DND-41 (cell line): ENCODE results near the gene SEC22C.

Experiments used
- ATAC-seq: fragments of 200-7000 bp; cut with Tn5 transposase; 3 replicates; pipeline ENCODE4 v1.9.1; 2021; ENCODE audit warnings: low read depth; ENCODE audit not compliant: insufficient read depth
- DNase-seq: peaks from one replicate; pipeline ENCODE4 v3.0.0-alpha.2; 2020
- H2AFZ ChIP-seq: 2 replicates; pipeline ENCODE4 v1.6.0; 2012; ENCODE audit warnings: low read depth, low read length
- H3K27ac ChIP-seq: 2 replicates; pipeline ENCODE4 v1.5.1; 2012; ENCODE audit warnings: low read length, inconsistent platforms
- H3K27me3 ChIP-seq: fragments of 200-600 bp; sonication (generic); 2 replicates; pipeline ENCODE4 v1.6.0; 2012; ENCODE audit warnings: low read length, mild to moderate bottlenecking, inconsistent platforms; ENCODE audit not compliant: insufficient read depth, poor library complexity
- H3K36me3 ChIP-seq: 2 replicates; pipeline ENCODE4 v1.5.1; 2012; ENCODE audit warnings: low read length, inconsistent platforms; ENCODE audit not compliant: insufficient read depth
- H3K4me1 ChIP-seq: 2 replicates; pipeline ENCODE4 v1.5.1; 2012; ENCODE audit warnings: mild to moderate bottlenecking, low read length; ENCODE audit not compliant: insufficient read depth
- H3K4me2 ChIP-seq: 2 replicates; pipeline ENCODE4 v1.6.0; 2012; ENCODE audit warnings: mild to moderate bottlenecking, moderate library complexity, low read length, inconsistent platforms; ENCODE audit not compliant: insufficient read depth
- H3K4me3 ChIP-seq, 2 experiments: fragments of 200-600 bp in 1 of 2; shearing (Covaris generic) in 1 of 2; 2 replicates each; pipeline ENCODE4 v1.5.1; 2012 to 2016; ENCODE audit warnings: inconsistent platforms in 2 of 2, low read length in 2 of 2, mild to moderate bottlenecking in 2 of 2, low read depth in 1 of 2, moderate library complexity in 1 of 2
- H3K79me2 ChIP-seq: 2 replicates; pipeline ENCODE4 v1.6.0; 2012; ENCODE audit warnings: low read length, inconsistent platforms; ENCODE audit not compliant: insufficient read depth
- H3K9ac ChIP-seq: 2 replicates; pipeline ENCODE4 v1.6.0; 2012; ENCODE audit warnings: low read depth, mild to moderate bottlenecking, inconsistent platforms, low read length, moderate library complexity
- H3K9me3 ChIP-seq: 2 replicates; pipeline ENCODE4 v1.5.1; 2012; ENCODE audit warnings: low read length, moderate library complexity, mild to moderate bottlenecking, inconsistent platforms; ENCODE audit not compliant: insufficient read depth, severe bottlenecking
- H4K20me1 ChIP-seq: 2 replicates; pipeline ENCODE4 v1.6.0; 2012; ENCODE audit warnings: low read length; ENCODE audit not compliant: insufficient read depth
- CTCF ChIP-seq: IDR thresholded peaks from 2 replicates; pipeline ENCODE4 v1.5.1; 2012; ENCODE audit warnings: borderline replicate concordance, low read length, moderate library complexity, mild to moderate bottlenecking; ENCODE audit not compliant: poor library complexity, severe bottlenecking; ENCODE audit errors: extremely low read depth
- EZH2 ChIP-seq: IDR thresholded peaks from 3 replicates; pipeline ENCODE4 v1.6.1; 2012; ENCODE audit warnings: borderline replicate concordance, low read depth, mild to moderate bottlenecking, moderate library complexity, low read length, inconsistent platforms; ENCODE audit not compliant: severe bottlenecking

Gene SEC22C

GRCh38 chr3:42510325-42510724, 71.4 kb downstream of the SEC22C start:
- no peak for TF ChIP-seq CTCF
- H3K4me3 ChIP-seq = no peak overlapping the region
- H4K20me1 ChIP-seq = no peaks in the 10 kb centered on the region
- H3K4me2 ChIP-seq = no peak overlapping the region
- H3K36me3 ChIP-seq = no peaks in the 10 kb centered on the region
- no peaks in the 10 kb centered on the region for H3K4me1 ChIP-seq
- ATAC-seq (no peak), DNase-seq (no peak)
- H3K9ac ChIP-seq = no peak overlapping the region
- H2AFZ ChIP-seq = no peak overlapping the region
- no peaks in the 10 kb centered on the region for H3K9me3 ChIP-seq
- H3K79me2 ChIP-seq = no peaks in the 10 kb centered on the region
- no peaks in the 10 kb centered on the region for H3K27me3 ChIP-seq
- H3K27ac ChIP-seq = no peak overlapping the region

- no peak overlapping the region for H3K4me3 ChIP-seq
- no peaks in the 10 kb centered on the region for H4K20me1 ChIP-seq
- H3K27me3 ChIP-seq = no peaks in the 10 kb centered on the region
- H3K36me3 ChIP-seq = no peaks in the 10 kb centered on the region
- no peak overlapping the region for H3K4me2 ChIP-seq
- ATAC-seq = no peak
- H3K4me1 ChIP-seq = no peaks in the 10 kb centered on the region
- no peaks in the 10 kb centered on the region for H3K79me2 ChIP-seq
- no peak for DNase-seq
- TF ChIP-seq EZH2 (no peak), CTCF (no peak)
- H2AFZ ChIP-seq = no peak overlapping the region
- H3K9me3 ChIP-seq = no peaks in the 10 kb centered on the region
- H3K27ac ChIP-seq = no peak overlapping the region
- H3K9ac ChIP-seq = no peak overlapping the region
Observed at GRCh38 chr3:42509111-42509510, 72.7 kb downstream of the SEC22C start.

GRCh38 chr3:42508562-42508961, 73.2 kb downstream of the SEC22C start:
- Histone ChIP-seq H3K27ac (no peak overlapping the region), H3K4me1 (no peaks in the 10 kb centered on the region), H3K9ac (no peak overlapping the region), H3K9me3 (no peaks in the 10 kb centered on the region), H3K27me3 (no peaks in the 10 kb centered on the region), H2AFZ (no peak overlapping the region), H3K79me2 (no peaks in the 10 kb centered on the region), H3K4me3 (no peak overlapping the region), H4K20me1 (no peaks in the 10 kb centered on the region), H3K36me3 (no peaks in the 10 kb centered on the region), H3K4me2 (no peak overlapping the region)
- no peak for ATAC-seq
- no peak for TF ChIP-seq CTCF
- TF ChIP-seq EZH2 = no peak
- DNase-seq = no peak

GRCh38 chr3:42507761-42508335, 73.9 kb downstream of the SEC22C start:
- ATAC-seq (no peak), DNase-seq (no peak)
- Histone ChIP-seq H4K20me1 (no peaks in the 10 kb centered on the region), H3K27ac (no peak overlapping the region), H3K27me3 (no peaks in the 10 kb centered on the region), H3K4me3 (no peak overlapping the region), H3K9ac (no peak overlapping the region), H3K79me2 (no peaks in the 10 kb centered on the region), H2AFZ (no peak overlapping the region), H3K4me1 (no peaks in the 10 kb centered on the region), H3K36me3 (no peaks in the 10 kb centered on the region), H3K9me3 (no peaks in the 10 kb centered on the region), H3K4me2 (no peak overlapping the region)
- TF ChIP-seq EZH2 = no peak
- no peak for TF ChIP-seq CTCF
